GM18499 (cell line): ENCODE results near the gene VPS41.

ENCODE experiments used
- ATAC-seq: cut with Tn5 transposase; IDR thresholded peaks from one replicate; pipeline ENCODE4 v1.9.1; 2021; ENCODE audit warnings: moderate number of reproducible peaks; ENCODE audit not compliant: insufficient read depth, unreplicated experiment

Gene VPS41

GRCh38 chr7:38822549-38822948, 86.4 kb downstream of the VPS41 start:
- ATAC-seq = no peak

DNA sequence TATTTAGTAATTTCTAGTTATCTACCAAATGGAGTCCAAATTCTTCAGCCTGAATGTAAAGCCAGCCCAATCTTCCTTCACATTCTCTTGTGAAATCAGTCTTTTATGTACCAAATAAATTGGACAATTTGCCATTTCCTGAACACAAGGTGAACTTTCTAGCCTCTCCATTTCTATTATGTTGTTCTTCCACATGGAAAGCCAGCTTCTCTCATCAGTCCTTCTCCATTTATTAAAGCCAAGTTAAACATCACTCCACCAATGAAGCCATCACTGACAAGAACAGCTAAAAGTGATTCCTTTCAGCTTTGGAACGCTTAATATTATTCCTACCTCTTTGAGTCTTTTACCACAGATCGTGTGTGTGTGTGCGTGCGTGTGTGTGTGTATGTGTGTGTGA, 88.4 kb downstream of the VPS41 start:
- ATAC-seq = no peak

DNA sequence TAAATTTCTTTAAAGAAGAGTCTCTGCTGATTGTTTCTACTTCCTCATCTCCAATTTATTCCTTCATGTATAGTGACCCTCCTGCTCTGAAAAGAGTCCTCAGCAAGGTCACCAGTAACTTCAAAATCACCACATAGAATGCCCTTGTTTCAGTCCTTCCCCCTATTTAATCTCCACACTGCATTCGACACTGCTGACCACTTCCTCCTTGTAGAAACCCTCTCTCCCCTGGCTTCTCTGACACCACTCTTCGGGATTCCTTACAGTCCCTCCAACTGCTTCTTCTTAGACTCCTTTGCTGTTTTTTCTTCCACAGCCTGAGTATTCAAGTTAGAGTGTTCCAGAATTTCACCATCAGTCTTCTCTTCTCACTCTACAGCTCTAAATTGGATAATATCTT, 89.5 kb downstream of the VPS41 start:
- ATAC-seq = no peak

DNA sequence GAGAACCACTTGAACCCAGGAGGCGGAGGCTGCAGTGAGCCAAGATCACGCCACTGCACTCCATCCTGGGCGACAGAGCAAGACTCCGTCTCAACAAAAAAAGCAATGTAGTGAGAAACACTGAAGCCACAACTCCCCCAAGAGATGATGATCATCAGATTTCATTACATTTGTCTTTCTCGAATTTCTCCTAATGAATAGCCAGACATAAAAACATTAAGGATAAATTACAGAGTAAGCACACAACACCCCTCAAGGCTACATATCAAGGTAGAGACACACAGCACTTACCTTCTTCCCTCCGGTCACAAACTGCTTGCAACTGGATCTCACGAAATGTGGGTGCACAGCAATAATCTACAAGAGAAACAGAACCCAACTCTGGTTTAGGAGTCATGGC, 91.5 kb downstream of the VPS41 start:
- no peak for ATAC-seq

DNA sequence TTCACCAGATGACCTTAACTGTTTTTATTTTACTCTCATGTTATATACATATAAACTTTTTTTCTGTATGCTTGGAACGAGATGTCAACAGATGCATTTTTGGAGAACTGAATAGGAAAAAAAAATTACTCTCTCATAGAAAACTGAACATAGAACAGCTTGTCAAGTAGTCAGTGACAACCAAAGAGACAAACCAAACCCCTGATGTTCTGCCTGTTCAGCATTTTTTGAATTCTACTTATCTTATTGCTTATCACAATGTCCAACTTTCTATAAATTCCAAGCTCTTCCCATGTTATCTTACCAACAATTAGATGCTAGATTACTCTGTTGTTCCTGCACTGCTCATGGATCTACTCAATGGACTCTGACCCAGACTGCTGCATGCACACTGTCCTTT, 95.2 kb downstream of the VPS41 start:
- no peak for ATAC-seq

- ATAC-seq = no peak
Measured at GRCh38 chr7:38806912-38807311, 102.1 kb downstream of the VPS41 start.

GRCh38 chr7:38801786-38802185, 107.2 kb downstream of the VPS41 start:
- no peak for ATAC-seq

DNA sequence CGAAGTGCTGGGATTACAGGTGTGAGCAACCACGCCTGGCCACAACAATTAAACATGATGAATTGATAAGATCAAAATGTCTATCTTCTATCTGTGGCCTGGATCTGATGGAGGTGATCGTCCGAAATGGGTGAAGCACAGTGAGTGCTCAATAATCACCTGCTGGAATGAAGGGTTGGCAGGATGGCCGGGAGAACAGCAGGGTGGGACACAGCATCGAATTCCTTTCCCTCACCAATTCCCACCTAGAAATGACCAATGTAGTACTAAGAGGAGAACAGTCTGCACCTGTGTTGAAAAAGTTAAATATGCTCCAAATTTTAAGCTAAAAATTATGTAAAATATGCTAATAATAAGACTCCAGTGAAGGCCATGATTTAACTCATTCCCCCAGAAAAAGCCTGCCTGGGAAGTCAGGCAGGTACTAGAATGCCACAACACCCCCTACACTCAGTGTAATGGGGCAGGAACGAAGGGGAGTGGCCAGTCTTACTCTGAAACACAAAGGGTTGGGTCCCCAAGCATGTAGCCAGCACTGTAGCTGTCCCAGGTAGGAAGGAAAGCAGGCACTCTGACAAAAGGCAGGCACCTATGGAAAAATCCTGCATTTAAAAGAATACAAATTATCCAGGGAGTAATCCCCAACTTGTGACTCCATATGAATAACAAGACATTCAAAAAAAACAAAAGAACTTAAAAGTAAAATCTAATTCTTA, 110.3 kb downstream of the VPS41 start:
- no peak for ATAC-seq

DNA sequence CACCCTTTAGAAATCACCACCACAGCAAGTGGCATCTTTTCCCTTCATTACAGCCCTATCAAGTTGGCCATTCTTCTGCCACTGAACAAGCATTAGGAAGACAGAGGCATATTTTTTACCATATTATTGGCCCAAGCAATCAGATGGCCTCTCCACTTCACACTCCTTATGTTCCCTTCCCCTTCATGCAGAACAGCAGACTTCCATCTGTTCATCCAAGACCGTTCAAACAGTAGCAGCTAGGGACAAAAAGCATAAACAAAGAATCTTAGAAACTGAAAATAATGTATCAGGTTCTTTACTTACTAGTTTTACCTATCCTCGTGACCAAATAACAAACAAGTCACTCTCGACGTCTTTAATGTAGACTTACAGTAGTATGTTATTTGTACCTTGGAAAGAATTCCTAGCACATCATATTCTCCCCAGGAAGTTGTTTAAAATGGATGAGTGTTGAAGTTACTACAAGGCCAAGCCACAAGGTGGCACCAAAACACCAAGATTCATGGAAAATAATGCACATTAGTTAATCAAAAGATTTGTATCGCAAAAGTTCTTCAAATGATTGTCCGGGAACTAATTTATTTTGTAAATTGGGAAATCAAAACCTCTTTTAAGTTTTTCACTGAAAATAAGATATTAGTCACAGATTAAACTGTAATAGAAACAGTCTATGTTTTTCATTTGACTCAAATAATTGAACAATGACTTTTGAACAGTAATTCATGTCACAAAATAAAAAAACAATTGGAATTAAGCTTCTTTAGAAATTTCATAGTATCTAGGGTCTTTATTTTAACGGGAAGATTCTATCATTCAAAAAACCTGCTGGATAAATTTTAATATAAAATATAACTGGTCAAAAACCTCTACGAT, 112.1 kb downstream of the VPS41 start:
- no peak for ATAC-seq

- no peak for ATAC-seq
Measured at GRCh38 chr7:38795593-38795992, 113.4 kb downstream of the VPS41 start.

- ATAC-seq = no peak
Measured at GRCh38 chr7:38781991-38782390, 127.0 kb downstream of the VPS41 start.

- ATAC-seq = no peak
Measured at GRCh38 chr7:38777609-38778008, 131.4 kb downstream of the VPS41 start.

GRCh38 chr7:38775506-38776175, 133.3 kb downstream of the VPS41 start:
- no peak for ATAC-seq

DNA sequence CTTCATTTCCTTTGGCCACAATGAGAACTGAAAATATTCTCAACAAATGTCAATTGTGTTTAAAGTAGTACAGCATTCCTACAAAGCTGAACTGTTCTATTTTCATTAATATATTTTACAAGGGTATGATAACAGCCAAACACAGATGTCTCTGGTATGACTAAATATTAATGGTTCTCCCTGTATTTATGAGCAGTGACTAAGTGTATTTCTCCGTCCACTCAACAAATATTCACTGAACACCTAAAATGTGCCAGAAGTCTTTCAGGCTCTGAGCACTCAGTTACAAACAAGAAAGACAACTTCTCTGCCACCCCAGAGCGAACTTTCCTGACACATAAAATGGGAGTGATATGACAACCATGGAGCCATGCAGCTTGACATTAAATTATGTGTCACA, 135.6 kb downstream of the VPS41 start:
- ATAC-seq = no peak

- no peak for ATAC-seq
Measured at GRCh38 chr7:38760226-38760625, 148.8 kb downstream of the VPS41 start.

DNA sequence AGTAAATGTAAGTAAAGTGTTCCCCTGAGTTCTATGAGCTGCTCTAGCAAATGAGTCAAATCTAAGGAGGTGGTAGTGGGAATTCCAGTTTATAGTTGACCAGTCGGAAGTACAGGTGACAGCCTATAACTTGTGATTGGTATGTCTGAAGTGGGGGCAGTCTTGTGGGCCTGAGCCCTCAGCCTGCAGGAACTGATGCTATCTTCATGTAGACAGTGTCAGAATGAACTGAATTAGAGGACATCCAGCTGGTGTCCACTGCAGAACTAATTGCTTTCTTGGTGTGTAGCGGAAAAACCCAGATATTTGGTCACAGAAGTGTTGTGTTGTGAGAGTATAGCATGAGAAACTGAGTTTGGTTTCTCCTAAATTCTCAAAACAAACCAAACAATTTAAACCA, 150.0 kb downstream of the VPS41 start:
- no peak for ATAC-seq

- no peak for ATAC-seq
Measured at GRCh38 chr7:38757931-38758330, 151.1 kb downstream of the VPS41 start.

GRCh38 chr7:38756521-38756920, 152.5 kb downstream of the VPS41 start:
- ATAC-seq = no peak

GRCh38 chr7:38753347-38753746, 155.6 kb downstream of the VPS41 start:
- ATAC-seq = no peak

DNA sequence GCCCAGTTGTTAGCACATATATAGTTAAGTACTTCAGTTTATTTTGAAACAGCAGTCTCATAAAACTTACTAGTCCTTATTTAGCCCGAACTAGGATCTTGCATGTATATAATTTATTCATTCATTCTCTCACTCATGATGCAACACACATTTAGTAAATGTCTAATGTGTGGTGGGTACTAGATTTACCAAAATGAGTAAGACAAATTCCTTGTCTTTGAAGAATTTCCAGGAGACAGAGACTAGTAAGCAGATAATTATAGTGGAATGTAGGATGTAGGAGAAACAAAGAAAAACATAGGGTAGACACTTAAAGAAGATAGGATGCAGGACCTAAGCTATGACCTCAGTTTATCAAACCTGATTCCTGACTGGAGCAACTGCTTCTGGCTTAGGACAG, 157.6 kb downstream of the VPS41 start:
- no peak for ATAC-seq

DNA sequence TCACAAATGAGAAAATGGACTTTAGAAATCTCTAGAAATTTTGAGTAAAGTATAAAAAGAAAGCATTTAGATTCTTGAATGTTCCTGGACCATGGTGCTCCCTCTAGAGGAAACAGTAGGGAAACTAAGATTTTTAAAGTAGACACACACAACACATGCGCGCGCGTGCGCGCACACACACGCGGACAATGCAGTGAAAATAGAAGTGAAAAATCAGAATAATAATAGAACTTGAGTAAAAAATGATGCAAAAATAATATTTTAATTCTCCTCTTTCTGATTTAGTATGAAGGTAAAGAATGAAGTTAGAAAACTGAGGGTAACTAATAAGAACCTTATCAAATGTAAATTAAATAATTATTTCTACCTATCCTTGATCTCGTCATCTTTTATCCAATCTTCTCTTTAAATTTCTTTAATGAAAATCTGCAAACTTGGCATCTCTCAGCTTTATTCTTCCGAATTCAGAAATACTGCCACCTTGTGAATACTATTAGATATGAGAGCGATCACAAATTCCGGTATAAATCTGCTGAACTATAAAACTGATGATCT, 160.9 kb downstream of the VPS41 start:
- ATAC-seq = no peak
